Hepatocyte (in vitro differentiated cells): ENCODE results near the gene KCNH6. TPM values are rescaled to one million over a fixed set of nuclear protein-coding genes. Genes with fewer than 3 reads are reported as not detected.

Experiments used
- DNase-seq: peaks from one replicate; pipeline ENCODE4 v3.0.0-alpha.2; 2016; ENCODE audit warnings: low spot score
- H2AFZ ChIP-seq: fragments of 200-600 bp; sonication (generic); 2 replicates; pipeline ENCODE4 v1.6.0; 2016; ENCODE audit warnings: antibody characterized with exemption, mild to moderate bottlenecking
- H3K27ac ChIP-seq: fragments of 200-600 bp; sonication (generic); 2 replicates; pipeline ENCODE4 v1.5.1; 2016; ENCODE audit warnings: mild to moderate bottlenecking
- H3K27me3 ChIP-seq: fragments of 200-600 bp; sonication (generic); 2 replicates; pipeline ENCODE4 v1.6.1; 2016
- H3K36me3 ChIP-seq: fragments of 200-600 bp; sonication (generic); replicated peaks from 2 replicates; pipeline ENCODE4 v1.5.1; 2016; ENCODE audit warnings: low read depth; ENCODE audit not compliant: insufficient read depth
- H3K4me1 ChIP-seq: fragments of 200-600 bp; sonication (generic); 2 replicates; pipeline ENCODE4 v1.5.1; 2016; ENCODE audit warnings: mild to moderate bottlenecking, moderate library complexity; ENCODE audit not compliant: insufficient read depth
- H3K4me2 ChIP-seq: fragments of 200-600 bp; sonication (generic); 2 replicates; pipeline ENCODE4 v1.6.0; 2016
- H3K4me3 ChIP-seq: fragments of 200-600 bp; sonication (generic); 2 replicates; pipeline ENCODE4 v1.5.1; 2016; ENCODE audit warnings: mild to moderate bottlenecking
- H3K79me2 ChIP-seq: fragments of 200-600 bp; sonication (generic); 2 replicates; pipeline ENCODE4 v1.6.0; 2017; ENCODE audit warnings: mild to moderate bottlenecking
- H3K9me2 ChIP-seq: fragments of 200-600 bp; sonication (generic); replicated peaks from 2 replicates; pipeline ENCODE4 v1.6.0; 2017; ENCODE audit warnings: mild to moderate bottlenecking; ENCODE audit not compliant: insufficient read depth
- H3K9me3 ChIP-seq: fragments of 200-600 bp; sonication (generic); 2 replicates; pipeline ENCODE4 v1.5.1; 2016; ENCODE audit warnings: low read depth, mild to moderate bottlenecking
- H4K20me1 ChIP-seq: fragments of 200-600 bp; sonication (generic); 2 replicates; pipeline ENCODE4 v1.6.0; 2016; ENCODE audit warnings: mild to moderate bottlenecking; ENCODE audit not compliant: insufficient read depth, poor library complexity, severe bottlenecking
- CTCF ChIP-seq: fragments of 200-600 bp; sonication (generic); IDR thresholded peaks from 2 replicates; pipeline ENCODE4 v1.5.1; 2016; ENCODE audit warnings: antibody characterized with exemption, mild to moderate bottlenecking; ENCODE audit not compliant: poor library complexity
- EZH2 ChIP-seq: fragments of 200-600 bp; sonication (generic); IDR thresholded peaks from 2 replicates; pipeline ENCODE4 v1.6.1; 2016; ENCODE audit warnings: antibody characterized with exemption, mild to moderate bottlenecking, borderline replicate concordance
- EZH2phosphoT487 ChIP-seq: fragments of 200-600 bp; sonication (generic); IDR thresholded peaks from one replicate; pipeline ENCODE4 v1.6.1; 2018; ENCODE audit warnings: antibody characterized with exemption, mild to moderate bottlenecking, low read depth, moderate library complexity; ENCODE audit not compliant: unreplicated experiment, severe bottlenecking
- WGBS: methylation state at CpG from one replicate; pipeline ENCODE4 v1.1.6; 2016; ENCODE audit warnings: low lambda C conversion rate; ENCODE audit errors: missing lambda C conversion rate; 5-methylcytosine and 5-hydroxymethylcytosine counted together
- polyA plus RNA-seq: library from polyadenylated mRNA; unstranded; fragments of >200 nt; fragmentation: Nextera tagmentation; extraction: Ambion mirVana; gene quantifications from 2 replicates; pipeline ENCODE4 v1.2.1, GENCODE V29; 2016
- total RNA-seq: library from RNA; depleted of rRNA; stranded (reverse); fragments of >200 nt; gene quantifications from 2 replicates; pipeline ENCODE4 v1.2.3, GENCODE V29; 2014

The KCNH6 gene
- total and polyA plus RNA-seq, 2 experiments from 2014 or later: 0.33 TPM; not detected in 1

DNA sequence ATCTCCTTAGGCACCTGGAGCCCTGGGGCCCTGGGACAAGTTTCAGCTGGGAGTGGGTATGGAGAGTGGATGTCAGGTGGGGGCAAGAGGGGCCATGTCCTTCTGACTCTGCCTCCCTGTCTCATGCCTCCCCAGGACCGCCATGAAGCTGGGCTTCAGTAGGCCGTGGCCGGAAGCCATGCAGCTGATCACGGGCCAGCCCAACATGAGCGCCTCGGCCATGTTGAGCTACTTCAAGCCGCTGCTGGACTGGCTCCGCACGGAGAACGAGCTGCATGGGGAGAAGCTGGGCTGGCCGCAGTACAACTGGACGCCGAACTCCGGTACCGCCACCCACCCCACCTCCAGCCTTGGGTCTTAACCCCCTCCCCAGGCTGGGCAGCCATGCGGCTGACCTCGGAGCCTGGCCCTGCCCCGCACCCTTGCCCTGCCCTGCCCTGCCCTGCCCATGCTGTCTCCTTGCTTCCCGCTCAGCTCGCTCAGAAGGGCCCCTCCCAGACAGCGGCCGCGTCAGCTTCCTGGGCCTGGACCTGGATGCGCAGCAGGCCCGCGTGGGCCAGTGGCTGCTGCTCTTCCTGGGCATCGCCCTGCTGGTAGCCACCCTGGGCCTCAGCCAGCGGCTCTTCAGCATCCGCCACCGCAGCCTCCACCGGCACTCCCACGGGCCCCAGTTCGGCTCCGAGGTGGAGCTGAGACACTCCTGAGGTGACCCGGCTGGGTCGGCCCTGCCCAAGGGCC is 26.3 kb upstream of the KCNH6 start:
- Histone ChIP-seq H3K9me3 (no peaks in the 10 kb centered on the region), H3K9me2 (no peaks in the 10 kb centered on the region), H3K4me1 (no peaks in the 10 kb centered on the region), H3K36me3 (no peaks in the 10 kb centered on the region), H3K4me2 (no peak overlapping the region), H3K4me3 (no peak overlapping the region), H3K27ac (no peak overlapping the region), H3K27me3 (no peaks in the 10 kb centered on the region), H3K79me2 (no peaks in the 10 kb centered on the region), H4K20me1 (no peaks in the 10 kb centered on the region), H2AFZ (no peak overlapping the region)
- TF ChIP-seq EZH2phosphoT487: no peak
- no peak for TF ChIP-seq CTCF
- no peak for TF ChIP-seq EZH2
- WGBS: 96% methylated on average over 31 of the region's 36 CpGs
- DNase-seq: no peak

GRCh38 chr17:63497708-63498483 is 25.3 kb upstream of the KCNH6 start:
- Histone ChIP-seq H3K79me2 (no peaks in the 10 kb centered on the region), H3K9me3 (no peaks in the 10 kb centered on the region), H2AFZ (no peak overlapping the region), H4K20me1 (no peaks in the 10 kb centered on the region), H3K9me2 (no peaks in the 10 kb centered on the region), H3K4me3 (no peak overlapping the region), H3K4me1 (no peaks in the 10 kb centered on the region), H3K4me2 (no peak overlapping the region), H3K36me3 (no peaks in the 10 kb centered on the region), H3K27ac (no peak overlapping the region), H3K27me3 (no peaks in the 10 kb centered on the region)
- DNase-seq: no peak
- 64% methylated on average over 16 of the region's 16 CpGs for WGBS
- TF ChIP-seq CTCF: no peak
- TF ChIP-seq EZH2phosphoT487: no peak
- TF ChIP-seq EZH2: no peak

- no peak overlapping the region for H3K27ac ChIP-seq
- WGBS: 85% methylated on average over 9 of the region's 9 CpGs
- no peaks in the 10 kb centered on the region for H3K36me3 ChIP-seq
- no peaks in the 10 kb centered on the region for H3K4me1 ChIP-seq
- H4K20me1 ChIP-seq: no peaks in the 10 kb centered on the region
- H3K9me3 ChIP-seq: no peaks in the 10 kb centered on the region
- H3K27me3 ChIP-seq: no peaks in the 10 kb centered on the region
- DNase-seq: no peak
- H2AFZ ChIP-seq: no peak overlapping the region
- H3K79me2 ChIP-seq: no peaks in the 10 kb centered on the region
- no peak overlapping the region for H3K4me2 ChIP-seq
- no peaks in the 10 kb centered on the region for H3K9me2 ChIP-seq
- no peak overlapping the region for H3K4me3 ChIP-seq
- TF ChIP-seq EZH2phosphoT487: no peak
- TF ChIP-seq EZH2: no peak
- no peak for TF ChIP-seq CTCF
Measured at GRCh38 chr17:63498626-63499195, 24.4 kb upstream of the KCNH6 start.
